HAP-1 (cell line): Measurements from ENCODE around the gene SHROOM3.

Experiments used
- DNase-seq, 2 experiments: peaks; one replicate each; pipeline ENCODE4 v3.0.0-alpha.2; 2016 to 2020; ENCODE audit warnings: low spot score in 2 of 2
- H3K27me3 ChIP-seq: fragments of 250-450 bp; sonication (Bioruptor Pico); 2 replicates; pipeline ENCODE4 v1.5.1; 2020; ENCODE audit warnings: low read depth, mild to moderate bottlenecking, moderate library complexity
- H3K36me3 ChIP-seq: fragments of 250-450 bp; sonication (Bioruptor Pico); replicated peaks from 2 replicates; pipeline ENCODE4 v1.5.1; 2020; ENCODE audit warnings: mild to moderate bottlenecking
- H3K4me1 ChIP-seq: fragments of 250-450 bp; sonication (Bioruptor Pico); 2 replicates; pipeline ENCODE4 v1.5.1; 2020; ENCODE audit warnings: mild to moderate bottlenecking
- H3K4me3 ChIP-seq: fragments of 250-450 bp; sonication (Bioruptor Pico); 2 replicates; pipeline ENCODE4 v1.5.1; 2020; ENCODE audit warnings: mild to moderate bottlenecking, moderate library complexity
- H3K9me3 ChIP-seq: fragments of 250-450 bp; sonication (Bioruptor Pico); 2 replicates; pipeline ENCODE4 v1.5.1; 2020; ENCODE audit warnings: mild to moderate bottlenecking, moderate library complexity
- in situ Hi-C: fragments of 300-500 bp; cut with MboI; formaldehyde crosslinking; loops from 3 replicates; pipeline ENCODE4 v1.14.3; 2020; ENCODE audit warnings: low sequenced_read_pairs, inconsistent platforms, mixed read lengths

Gene SHROOM3

DNA sequence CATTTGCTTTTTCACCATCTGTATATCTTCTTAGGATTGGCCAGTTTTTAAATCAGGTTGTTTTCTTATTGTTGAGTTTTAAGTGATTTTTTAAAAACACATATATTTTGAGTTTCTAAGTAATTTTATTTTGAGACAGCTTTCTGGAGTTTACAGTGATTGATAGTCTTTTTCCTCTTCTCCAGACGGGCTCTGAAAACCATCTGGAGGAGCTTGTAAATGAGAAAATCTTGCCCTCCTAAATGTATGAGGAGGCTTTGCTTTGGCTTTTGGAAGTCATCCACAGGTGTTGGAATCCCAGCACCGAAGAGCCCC, 302.7 kb downstream of the SHROOM3 start:
- Histone ChIP-seq H3K4me1 (peaks cover 5% of the 10 kb centered on the region), H3K27me3 (no peaks in the 10 kb centered on the region), H3K36me3 (peaks cover 14% of the 10 kb centered on the region; the same call in 1 of the 2 replicates), H3K4me3 (no peak overlapping the region), H3K9me3 (no peaks in the 10 kb centered on the region)
- no peak for DNase-seq
- in situ Hi-C loops: no loop called here

DNA sequence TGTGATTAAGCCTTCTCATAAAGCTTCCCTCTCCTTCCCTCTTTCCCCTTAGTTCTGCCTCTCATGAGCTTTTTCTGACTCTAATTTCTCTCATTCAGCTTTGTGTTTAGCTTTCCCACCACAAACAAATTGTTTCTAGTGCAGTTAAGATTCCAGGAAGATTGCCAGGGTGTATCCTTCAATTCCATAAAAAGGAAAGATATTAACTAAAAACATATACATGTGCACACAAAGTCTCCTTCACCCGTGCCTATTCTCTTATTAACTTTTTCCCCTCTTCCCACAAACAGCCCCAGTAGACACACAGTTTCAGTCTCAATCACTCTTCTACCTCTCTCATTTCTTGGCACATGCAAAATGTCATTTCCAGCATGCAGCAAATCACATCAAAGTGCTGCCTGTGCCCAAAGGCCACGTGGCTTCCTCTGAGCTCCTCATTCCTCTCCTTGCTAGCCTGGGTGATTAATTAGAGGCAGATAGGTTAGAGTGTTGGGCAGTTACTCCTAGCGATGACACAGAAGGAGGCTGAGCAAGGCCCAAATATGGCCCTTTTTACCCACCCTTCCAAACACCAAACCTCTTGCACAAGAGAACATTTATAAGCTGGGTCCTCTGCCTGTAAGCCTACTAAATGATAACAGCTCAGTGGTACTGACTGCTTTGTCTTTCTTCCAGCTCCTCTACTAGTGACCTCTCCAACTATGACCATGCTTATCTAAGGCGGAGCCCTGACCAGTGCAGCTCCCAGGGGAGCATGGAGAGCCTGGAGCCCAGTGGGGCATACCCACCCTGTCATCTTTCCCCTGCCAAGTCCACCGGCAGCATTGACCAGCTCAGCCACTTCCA, 303.3 kb downstream of the SHROOM3 start:
- H3K36me3 ChIP-seq: peaks cover 14% of the 10 kb centered on the region; the same call in 1 of the 2 replicates

DNA sequence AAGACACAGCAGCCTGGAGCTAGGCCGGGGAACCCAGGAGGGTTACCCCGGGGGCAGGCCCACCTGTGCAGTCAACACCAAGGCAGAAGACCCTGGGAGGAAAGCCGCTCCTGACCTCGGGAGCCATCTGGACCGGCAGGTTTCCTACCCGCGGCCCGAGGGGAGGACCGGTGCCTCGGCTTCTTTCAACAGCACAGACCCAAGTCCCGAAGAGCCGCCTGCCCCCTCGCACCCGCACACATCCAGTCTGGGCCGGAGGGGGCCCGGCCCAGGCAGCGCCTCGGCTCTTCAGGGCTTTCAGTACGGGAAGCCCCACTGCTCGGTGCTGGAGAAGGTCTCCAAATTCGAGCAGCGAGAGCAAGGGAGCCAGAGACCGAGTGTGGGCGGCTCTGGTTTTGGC, 305.2 kb downstream of the SHROOM3 start:
- in situ Hi-C loops: no loop called here
- H3K4me3 ChIP-seq: no peak overlapping the region
- no peaks in the 10 kb centered on the region for H3K9me3 ChIP-seq
- peaks cover 20% of the 10 kb centered on the region for H3K4me1 ChIP-seq
- no peak for DNase-seq
- peaks cover 14% of the 10 kb centered on the region; the same call in 1 of the 2 replicates for H3K36me3 ChIP-seq
- no peaks in the 10 kb centered on the region for H3K27me3 ChIP-seq

More for the DNA sequence above, 303.3 kb downstream of the SHROOM3 start:
- in situ Hi-C loops: no loop called here
- DNase-seq: no peak
- Histone ChIP-seq H3K4me3 (no peak overlapping the region), H3K27me3 (no peaks in the 10 kb centered on the region), H3K4me1 (peaks cover 9% of the 10 kb centered on the region), H3K9me3 (no peaks in the 10 kb centered on the region)

DNA sequence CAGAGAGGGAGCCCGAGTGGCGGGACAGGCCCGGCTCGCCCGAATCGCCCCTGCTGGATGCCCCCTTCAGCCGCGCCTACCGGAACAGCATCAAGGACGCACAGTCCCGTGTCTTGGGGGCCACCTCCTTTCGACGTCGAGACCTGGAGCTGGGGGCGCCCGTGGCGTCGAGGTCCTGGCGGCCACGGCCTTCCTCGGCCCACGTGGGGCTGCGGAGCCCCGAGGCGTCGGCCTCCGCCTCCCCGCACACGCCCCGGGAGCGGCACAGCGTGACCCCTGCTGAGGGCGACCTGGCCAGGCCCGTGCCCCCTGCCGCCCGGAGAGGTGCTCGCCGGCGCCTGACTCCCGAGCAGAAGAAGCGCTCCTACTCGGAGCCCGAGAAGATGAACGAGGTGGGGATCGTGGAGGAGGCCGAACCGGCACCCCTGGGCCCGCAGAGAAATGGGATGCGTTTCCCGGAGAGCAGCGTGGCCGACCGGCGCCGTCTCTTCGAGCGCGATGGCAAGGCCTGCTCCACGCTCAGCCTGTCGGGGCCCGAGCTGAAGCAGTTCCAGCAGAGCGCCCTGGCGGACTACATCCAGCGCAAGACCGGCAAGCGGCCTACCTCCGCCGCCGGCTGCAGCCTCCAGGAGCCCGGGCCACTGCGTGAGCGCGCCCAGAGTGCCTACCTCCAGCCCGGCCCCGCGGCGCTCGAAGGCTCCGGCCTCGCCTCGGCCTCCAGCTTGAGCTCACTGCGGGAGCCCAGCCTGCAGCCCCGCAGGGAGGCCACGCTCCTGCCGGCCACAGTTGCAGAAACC, 306.0 kb downstream of the SHROOM3 start:
- H3K27me3 ChIP-seq: no peaks in the 10 kb centered on the region
- H3K9me3 ChIP-seq: no peaks in the 10 kb centered on the region
- no peak for DNase-seq
- H3K4me1 ChIP-seq: peaks cover 20% of the 10 kb centered on the region
- H3K36me3 ChIP-seq: peaks cover 14% of the 10 kb centered on the region; the same call in 1 of the 2 replicates
- no peak overlapping the region for H3K4me3 ChIP-seq
- in situ Hi-C loops: no loop called here

DNA sequence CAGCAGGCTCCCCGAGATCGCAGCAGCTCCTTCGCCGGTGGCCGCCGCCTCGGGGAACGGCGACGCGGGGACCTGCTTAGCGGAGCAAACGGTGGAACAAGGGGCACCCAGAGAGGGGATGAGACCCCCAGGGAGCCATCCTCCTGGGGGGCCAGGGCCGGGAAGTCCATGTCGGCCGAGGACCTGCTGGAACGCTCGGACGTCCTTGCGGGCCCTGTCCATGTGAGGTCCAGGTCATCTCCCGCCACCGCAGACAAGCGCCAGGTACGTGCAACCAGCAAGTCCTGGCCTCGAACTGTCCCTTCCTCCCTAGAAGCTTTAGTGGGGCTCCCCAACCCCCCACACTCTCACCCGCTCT, 306.6 kb downstream of the SHROOM3 start:
- in situ Hi-C loops: no loop called here
- Histone ChIP-seq H3K36me3 (peaks cover 14% of the 10 kb centered on the region; the same call in 1 of the 2 replicates), H3K4me3 (no peak overlapping the region), H3K4me1 (peaks cover 18% of the 10 kb centered on the region), H3K9me3 (no peaks in the 10 kb centered on the region), H3K27me3 (no peaks in the 10 kb centered on the region)
- DNase-seq: no peak

DNA sequence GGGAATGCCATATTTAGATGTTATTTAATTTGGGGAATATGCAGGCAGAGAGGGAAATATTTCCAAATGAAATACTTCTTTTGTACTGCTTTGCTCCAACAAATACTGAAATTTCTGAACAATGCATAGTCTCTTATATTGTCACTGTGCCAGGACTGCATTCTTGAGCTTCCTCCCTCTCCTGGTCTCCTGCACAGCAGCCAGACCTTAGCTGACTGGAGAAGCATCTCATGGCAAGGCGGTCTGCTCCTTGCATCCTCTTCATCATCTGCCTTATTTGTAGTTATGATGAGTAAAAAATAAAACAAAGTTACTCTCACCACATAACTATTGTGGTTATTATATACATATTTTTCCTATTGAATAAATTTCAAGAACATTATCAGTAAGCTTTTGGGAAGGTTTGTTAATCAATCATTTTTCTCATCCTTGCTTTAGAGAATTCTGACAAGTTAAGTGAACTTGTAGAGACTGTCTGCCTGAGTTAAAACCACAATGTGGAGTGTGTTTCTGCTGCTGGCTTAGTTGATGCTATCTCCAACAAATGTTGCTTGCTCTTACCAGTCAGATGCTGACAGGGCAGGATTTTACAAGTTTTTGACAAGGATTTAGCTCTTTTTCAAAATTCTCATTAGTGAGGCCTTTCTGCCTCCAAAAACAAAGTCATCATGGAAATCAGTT, 309.4 kb downstream of the SHROOM3 start:
- H3K4me3 ChIP-seq: no peak overlapping the region
- H3K27me3 ChIP-seq: no peaks in the 10 kb centered on the region
- peaks cover 21% of the 10 kb centered on the region for H3K4me1 ChIP-seq
- no peaks in the 10 kb centered on the region for H3K9me3 ChIP-seq
- in situ Hi-C loops: no loop called here
- H3K36me3 ChIP-seq: peaks cover 7% of the 10 kb centered on the region; the same call in 1 of the 2 replicates
- peak; percentile 51 to 53 for DNase-seq

DNA sequence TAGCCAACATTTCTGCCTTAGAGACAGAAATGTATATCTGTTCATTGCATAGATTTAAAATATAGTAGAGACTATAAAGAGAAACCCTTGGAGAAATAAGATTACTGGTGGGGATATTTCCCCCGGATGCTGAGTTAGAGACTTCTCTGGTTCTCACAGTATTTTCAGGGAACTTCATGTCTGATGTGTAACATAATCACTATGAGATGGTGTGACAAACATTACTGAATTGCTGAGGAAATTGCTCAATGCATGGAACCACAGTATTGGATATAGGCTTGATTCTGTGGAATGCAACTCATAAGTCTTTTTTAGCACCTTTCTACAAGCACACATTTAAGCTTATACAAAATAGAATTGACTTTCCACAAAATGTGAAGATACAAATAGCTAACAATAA, 310.2 kb downstream of the SHROOM3 start:
- in situ Hi-C loops: no loop called here
- peaks cover 21% of the 10 kb centered on the region for H3K4me1 ChIP-seq

DNA sequence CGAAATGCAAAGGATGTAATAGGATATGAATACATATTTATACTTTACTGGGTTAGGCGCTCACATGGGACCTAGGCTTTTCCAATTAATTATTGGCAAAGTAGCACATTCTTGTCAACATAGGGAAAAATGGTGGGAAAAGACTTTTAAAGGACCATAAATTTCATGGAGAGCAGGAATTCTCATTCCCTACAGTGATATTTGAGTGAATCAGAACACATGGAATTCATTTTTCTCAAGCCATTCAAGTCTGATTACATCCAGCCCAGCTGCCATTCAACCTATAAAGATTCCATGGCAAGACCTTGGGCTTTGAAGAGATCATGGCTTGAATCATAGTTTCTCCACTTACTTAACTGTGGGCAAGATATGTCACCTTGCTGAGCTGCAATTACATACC, 312.5 kb downstream of the SHROOM3 start:
- no peaks in the 10 kb centered on the region; the same call in 1 of the 2 replicates for H3K36me3 ChIP-seq
- in situ Hi-C loops: no loop called here
- H3K9me3 ChIP-seq: no peaks in the 10 kb centered on the region
- no peak overlapping the region for H3K4me3 ChIP-seq
- H3K27me3 ChIP-seq: no peaks in the 10 kb centered on the region
- peaks cover 21% of the 10 kb centered on the region for H3K4me1 ChIP-seq
- no peak for DNase-seq

More for the DNA sequence above, 310.2 kb downstream of the SHROOM3 start:
- Histone ChIP-seq H3K36me3 (no peaks in the 10 kb centered on the region), H3K4me3 (no peak overlapping the region), H3K27me3 (no peaks in the 10 kb centered on the region), H3K9me3 (no peaks in the 10 kb centered on the region)
- no peak for DNase-seq

DNA sequence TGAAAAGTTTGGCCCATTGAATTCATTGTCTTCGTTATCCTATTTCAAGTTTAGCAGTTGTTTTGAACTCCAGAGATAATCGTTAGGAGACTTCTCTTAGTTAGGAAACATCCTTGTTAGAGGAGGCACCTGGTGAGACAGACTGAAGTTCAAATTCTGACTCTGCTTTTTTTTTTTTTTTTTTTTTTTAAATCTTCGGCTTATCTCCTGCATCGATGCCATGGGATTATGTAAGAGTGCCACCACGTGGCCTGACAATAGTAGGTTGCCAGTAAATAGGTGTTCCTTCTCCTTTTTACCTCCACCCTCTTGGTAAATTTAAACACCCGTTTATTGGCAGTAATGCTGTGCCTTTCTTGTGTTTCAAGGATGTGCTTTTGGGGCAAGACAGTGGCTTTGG, 313.6 kb downstream of the SHROOM3 start:
- H3K27me3 ChIP-seq: no peaks in the 10 kb centered on the region
- peaks cover 14% of the 10 kb centered on the region for H3K4me1 ChIP-seq
- peak; percentile 62 to 63 for DNase-seq
- H3K4me3 ChIP-seq: no peak overlapping the region
- no peaks in the 10 kb centered on the region for H3K9me3 ChIP-seq
- no peaks in the 10 kb centered on the region; the same call in 1 of the 2 replicates for H3K36me3 ChIP-seq
- in situ Hi-C loops: no loop called here

DNA sequence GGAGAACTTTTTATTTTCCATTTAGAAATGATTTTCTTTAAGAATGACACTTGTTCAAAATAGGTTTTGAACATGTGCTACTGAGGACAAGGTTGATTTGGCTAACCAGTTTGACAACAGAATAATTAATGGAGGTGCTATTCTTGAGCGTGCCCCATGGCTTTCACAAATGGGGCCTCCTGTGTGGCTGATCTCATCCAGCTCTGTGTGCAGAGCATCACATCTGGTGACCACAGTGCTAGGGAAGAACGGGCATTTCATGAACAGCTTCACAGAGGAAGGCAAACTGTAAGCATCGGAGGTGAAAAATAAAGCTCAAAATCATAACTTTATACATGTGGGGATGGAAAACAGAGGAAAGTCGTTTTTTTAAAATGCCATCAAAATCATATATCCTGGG, 314.3 kb downstream of the SHROOM3 start:
- Histone ChIP-seq H3K36me3 (no peaks in the 10 kb centered on the region; the same call in 1 of the 2 replicates), H3K4me1 (peaks cover 7% of the 10 kb centered on the region), H3K4me3 (no peak overlapping the region), H3K27me3 (no peaks in the 10 kb centered on the region), H3K9me3 (no peaks in the 10 kb centered on the region)
- DNase-seq: no peak
- in situ Hi-C loops: no loop called here

DNA sequence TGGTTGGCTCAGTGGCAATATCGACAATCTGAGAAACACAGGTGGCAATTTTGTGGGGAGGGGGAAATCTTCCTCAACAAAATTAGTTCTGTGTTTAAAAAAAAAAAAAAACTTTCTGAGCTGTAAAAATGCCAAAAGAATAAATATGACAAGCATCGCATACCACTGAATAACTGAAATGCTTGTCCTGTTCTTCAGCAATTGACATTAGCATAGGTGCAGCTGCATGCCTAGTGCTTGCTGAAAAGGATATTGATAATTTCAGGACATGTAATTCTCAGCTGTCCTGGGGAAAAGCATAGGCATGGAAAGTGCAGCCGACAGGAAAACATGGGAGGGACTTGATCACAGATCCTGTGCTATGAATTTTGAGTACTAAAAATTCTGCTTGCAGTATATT, 315.7 kb downstream of the SHROOM3 start:
- peaks cover 5% of the 10 kb centered on the region; the same call in 1 of the 2 replicates for H3K4me1 ChIP-seq
- in situ Hi-C loops: loop anchor here (25.0 kb wide), 1 partner anchor 563 kb away; no protein-coding TSS in a partner anchor

DNA sequence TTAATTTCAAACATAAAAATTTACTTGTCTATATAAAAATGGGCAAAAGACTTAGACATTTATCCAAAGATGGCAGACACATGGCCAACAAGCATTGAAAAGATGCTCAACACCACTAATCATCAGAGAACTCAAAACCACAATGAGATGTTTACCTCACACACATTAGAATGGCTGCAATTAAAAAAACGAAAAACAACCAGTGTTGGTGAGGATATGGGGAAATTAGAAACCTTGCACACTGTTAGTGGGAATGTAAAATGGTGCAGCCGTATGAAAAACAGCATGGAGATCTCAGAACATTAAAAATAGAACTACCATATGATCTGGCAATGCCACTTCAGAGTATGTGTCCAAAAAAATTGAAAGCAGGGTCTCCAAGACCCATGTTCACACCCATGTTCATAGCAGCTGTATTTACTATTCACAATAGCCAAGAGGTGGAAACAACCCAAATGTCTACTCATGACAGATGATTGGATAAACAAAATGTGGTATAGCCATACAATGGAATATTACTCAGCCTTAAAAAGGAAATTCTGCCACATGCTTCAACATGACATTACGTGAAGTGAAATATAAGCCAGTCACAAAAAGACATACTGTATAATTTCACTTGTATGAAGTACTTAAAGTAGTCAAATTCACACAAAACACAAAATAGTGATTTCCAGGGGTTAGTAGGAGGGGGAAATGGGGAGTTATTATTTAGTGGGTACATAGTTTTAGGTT, 316.7 kb downstream of the SHROOM3 start:
- no peak overlapping the region for H3K4me3 ChIP-seq
- no peaks in the 10 kb centered on the region for H3K9me3 ChIP-seq
- H3K27me3 ChIP-seq: no peaks in the 10 kb centered on the region
- H3K4me1 ChIP-seq: peaks cover 5% of the 10 kb centered on the region; the same call in 1 of the 2 replicates
- DNase-seq: no peak
- in situ Hi-C loops: loop anchor here (25.0 kb wide), 1 partner anchor 564 kb away; no protein-coding TSS in a partner anchor
- H3K36me3 ChIP-seq: no peaks in the 10 kb centered on the region; the same call in 1 of the 2 replicates

More for the DNA sequence above, 315.7 kb downstream of the SHROOM3 start:
- DNase-seq: no peak
- H3K4me3 ChIP-seq: no peak overlapping the region
- H3K9me3 ChIP-seq: no peaks in the 10 kb centered on the region
- no peaks in the 10 kb centered on the region; the same call in 1 of the 2 replicates for H3K36me3 ChIP-seq
- no peaks in the 10 kb centered on the region for H3K27me3 ChIP-seq
